Measurements from ENCODE around the gene ZPBP. TPM values are rescaled to one million over a fixed set of nuclear protein-coding genes. Genes with fewer than 3 reads are reported as not detected.

The ZPBP gene
- total RNA-seq, 6 experiments from 2014 or later: not detected

DNA sequence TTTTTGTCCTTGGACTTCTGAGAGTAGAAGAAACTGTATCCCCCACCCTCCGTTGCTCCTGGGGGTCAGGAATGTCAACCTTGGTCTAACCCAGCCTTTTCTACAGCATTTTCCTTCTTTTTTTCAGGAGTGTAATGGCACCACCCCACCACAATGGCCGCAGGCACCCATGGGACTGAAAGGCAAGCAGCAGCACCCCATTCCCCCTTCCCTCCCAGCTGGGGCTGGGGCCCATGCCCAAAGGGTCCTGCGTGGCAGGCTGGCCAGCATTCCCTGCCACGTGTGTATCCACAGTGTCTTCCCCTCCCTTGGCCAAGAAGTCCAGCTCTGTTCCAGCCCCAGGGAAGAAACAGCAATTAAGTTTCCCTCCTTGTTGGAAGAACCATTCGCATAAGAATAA lies 106.9 kb downstream of the ZPBP start:
- Mint-ChIP-seq H3K36me3 (ENCODE audit: low read depth) (no peaks in the 10 kb centered on the region), H3K4me1 (ENCODE audit: low read depth) (no peaks in the 10 kb centered on the region), H3K27ac (no peak overlapping the region), H3K9me3 (peaks cover 28% of the 10 kb centered on the region), H3K27me3 (ENCODE audit: insufficient read depth) (no peaks in the 10 kb centered on the region), H3K4me3 (no peak overlapping the region)
- no peak for TF ChIP-seq CTCF (IDR thresholded peaks at IDR 0.05)
- DNase-seq: no peak

GRCh38 chr7:49980465-49980864 lies 112.6 kb downstream of the ZPBP start:
- no peaks in the 10 kb centered on the region for H3K4me1 Mint-ChIP-seq (ENCODE audit: low read depth)
- DNase-seq: no peak
- H3K9me3 Mint-ChIP-seq: no peaks in the 10 kb centered on the region
- H3K27ac Mint-ChIP-seq: no peak overlapping the region
- no peak for TF ChIP-seq CTCF (IDR thresholded peaks at IDR 0.05)
- H3K27me3 Mint-ChIP-seq (ENCODE audit: insufficient read depth): no peaks in the 10 kb centered on the region
- no peaks in the 10 kb centered on the region for H3K36me3 Mint-ChIP-seq (ENCODE audit: low read depth)
- no peak overlapping the region for H3K4me3 Mint-ChIP-seq

GRCh38 chr7:49976238-49976637 lies 116.8 kb downstream of the ZPBP start:
- no peaks in the 10 kb centered on the region for H3K36me3 Mint-ChIP-seq (ENCODE audit: low read depth)
- H3K4me3 Mint-ChIP-seq: no peak overlapping the region
- no peak for TF ChIP-seq CTCF (IDR thresholded peaks at IDR 0.05)
- no peaks in the 10 kb centered on the region for H3K4me1 Mint-ChIP-seq (ENCODE audit: low read depth)
- H3K27me3 Mint-ChIP-seq (ENCODE audit: insufficient read depth): no peaks in the 10 kb centered on the region
- peaks cover 4% of the 10 kb centered on the region; the same call in 1 of the 2 replicates for H3K9me3 Mint-ChIP-seq
- DNase-seq: no peak
- no peak overlapping the region for H3K27ac Mint-ChIP-seq

DNA sequence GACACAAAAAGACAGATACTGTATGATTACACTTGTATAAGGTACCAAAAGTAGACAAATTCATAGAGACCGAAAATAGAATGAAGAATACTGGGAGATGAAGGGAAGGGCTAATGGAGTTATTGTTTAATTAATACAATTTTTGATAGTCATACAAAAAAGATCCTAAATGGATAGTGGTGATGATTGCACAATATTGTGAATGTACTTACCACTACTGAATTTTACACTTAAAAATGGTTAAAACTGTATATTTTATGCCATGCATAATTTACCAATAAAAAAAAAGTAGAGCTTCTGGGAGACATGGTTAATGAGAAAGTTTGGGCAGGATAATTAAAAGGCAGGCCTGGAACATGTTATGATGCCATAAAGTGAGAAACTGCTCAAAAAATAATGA lies 119.0 kb downstream of the ZPBP start:
- Mint-ChIP-seq H3K27me3 (ENCODE audit: insufficient read depth) (no peaks in the 10 kb centered on the region; the same call in 1 of the 2 replicates), H3K9me3 (peaks cover 16% of the 10 kb centered on the region), H3K4me1 (ENCODE audit: low read depth) (no peaks in the 10 kb centered on the region), H3K36me3 (ENCODE audit: low read depth) (peaks cover 4% of the 10 kb centered on the region; the same call in 1 of the 2 replicates), H3K27ac (no peak overlapping the region), H3K4me3 (no peak overlapping the region)
- no peak for TF ChIP-seq CTCF (IDR thresholded peaks at IDR 0.05)
- DNase-seq: no peak

GRCh38 chr7:49937608-49938007 lies 155.4 kb downstream of the ZPBP start:
- no peaks in the 10 kb centered on the region for H3K4me1 Mint-ChIP-seq (ENCODE audit: low read depth)
- no peak overlapping the region for H3K27ac Mint-ChIP-seq
- H3K9me3 Mint-ChIP-seq: peaks cover 22% of the 10 kb centered on the region
- no peak for TF ChIP-seq CTCF (IDR thresholded peaks at IDR 0.05)
- H3K27me3 Mint-ChIP-seq (ENCODE audit: insufficient read depth): no peaks in the 10 kb centered on the region
- no peaks in the 10 kb centered on the region for H3K36me3 Mint-ChIP-seq (ENCODE audit: low read depth)
- no peak for DNase-seq
- no peak overlapping the region for H3K4me3 Mint-ChIP-seq

GRCh38 chr7:49931627-49932026 lies 161.4 kb downstream of the ZPBP start:
- peaks cover 7% of the 10 kb centered on the region for H3K36me3 Mint-ChIP-seq (ENCODE audit: low read depth)
- no peak overlapping the region for H3K4me3 Mint-ChIP-seq
- no peaks in the 10 kb centered on the region for H3K4me1 Mint-ChIP-seq (ENCODE audit: low read depth)
- H3K9me3 Mint-ChIP-seq: peaks cover 44% of the 10 kb centered on the region
- no peak for TF ChIP-seq CTCF (IDR thresholded peaks at IDR 0.05)
- DNase-seq: no peak
- no peaks in the 10 kb centered on the region for H3K27me3 Mint-ChIP-seq (ENCODE audit: insufficient read depth)
- H3K27ac Mint-ChIP-seq: no peak overlapping the region
